ENCODE results near the gene IL17C. TPM values are rescaled to one million over a fixed set of nuclear protein-coding genes. Genes with fewer than 3 reads are reported as not detected.
A peak's percentile ranks its signal among the peaks of the same experiment; 100 is the strongest.

The IL17C gene
- total RNA-seq, 1 donor from 2014 or later = not detected

GRCh38 chr16:88617268-88618031, 20.9 kb upstream of the IL17C start:
- H3K27ac Mint-ChIP-seq (ENCODE audit: unreplicated experiment) = no peak overlapping the region
- H3K36me3 Mint-ChIP-seq (ENCODE audit: unreplicated experiment) = no peaks in the 10 kb centered on the region
- peaks cover 14% of the 10 kb centered on the region for H3K9me3 Mint-ChIP-seq (ENCODE audit: unreplicated experiment)
- peaks cover 62% of the 10 kb centered on the region for H3K4me1 Mint-ChIP-seq (ENCODE audit: low read depth, unreplicated experiment)
- DNase-seq = no peak
- peak overlapping the region; percentile 21 for H3K4me3 Mint-ChIP-seq (ENCODE audit: unreplicated experiment)
- peaks cover 10% of the 10 kb centered on the region for H3K27me3 Mint-ChIP-seq (ENCODE audit: unreplicated experiment)
- TF ChIP-seq, protein P1, sequence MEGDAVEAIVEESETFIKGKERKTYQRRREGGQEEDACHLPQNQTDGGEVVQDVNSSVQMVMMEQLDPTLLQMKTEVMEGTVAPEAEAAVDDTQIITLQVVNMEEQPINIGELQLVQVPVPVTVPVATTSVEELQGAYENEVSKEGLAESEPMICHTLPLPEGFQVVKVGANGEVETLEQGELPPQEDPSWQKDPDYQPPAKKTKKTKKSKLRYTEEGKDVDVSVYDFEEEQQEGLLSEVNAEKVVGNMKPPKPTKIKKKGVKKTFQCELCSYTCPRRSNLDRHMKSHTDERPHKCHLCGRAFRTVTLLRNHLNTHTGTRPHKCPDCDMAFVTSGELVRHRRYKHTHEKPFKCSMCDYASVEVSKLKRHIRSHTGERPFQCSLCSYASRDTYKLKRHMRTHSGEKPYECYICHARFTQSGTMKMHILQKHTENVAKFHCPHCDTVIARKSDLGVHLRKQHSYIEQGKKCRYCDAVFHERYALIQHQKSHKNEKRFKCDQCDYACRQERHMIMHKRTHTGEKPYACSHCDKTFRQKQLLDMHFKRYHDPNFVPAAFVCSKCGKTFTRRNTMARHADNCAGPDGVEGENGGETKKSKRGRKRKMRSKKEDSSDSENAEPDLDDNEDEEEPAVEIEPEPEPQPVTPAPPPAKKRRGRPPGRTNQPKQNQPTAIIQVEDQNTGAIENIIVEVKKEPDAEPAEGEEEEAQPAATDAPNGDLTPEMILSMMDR (IDR thresholded peaks at IDR 0.05; ENCODE audit: partially characterized antibody, unreplicated experiment) = no peak

GRCh38 chr16:88618182-88618955, 20.0 kb upstream of the IL17C start:
- TF ChIP-seq, protein P1 (IDR thresholded peaks at IDR 0.05; ENCODE audit: partially characterized antibody, unreplicated experiment) = no peak
- H3K4me3 Mint-ChIP-seq (ENCODE audit: unreplicated experiment) = peak overlapping the region; percentile 21
- peaks cover 14% of the 10 kb centered on the region for H3K9me3 Mint-ChIP-seq (ENCODE audit: unreplicated experiment)
- H3K27ac Mint-ChIP-seq (ENCODE audit: unreplicated experiment) = peak overlapping the region; percentile 73
- peaks cover 58% of the 10 kb centered on the region for H3K4me1 Mint-ChIP-seq (ENCODE audit: low read depth, unreplicated experiment)
- H3K27me3 Mint-ChIP-seq (ENCODE audit: unreplicated experiment) = peaks cover 10% of the 10 kb centered on the region
- DNase-seq = no peak
- no peaks in the 10 kb centered on the region for H3K36me3 Mint-ChIP-seq (ENCODE audit: unreplicated experiment)

DNA sequence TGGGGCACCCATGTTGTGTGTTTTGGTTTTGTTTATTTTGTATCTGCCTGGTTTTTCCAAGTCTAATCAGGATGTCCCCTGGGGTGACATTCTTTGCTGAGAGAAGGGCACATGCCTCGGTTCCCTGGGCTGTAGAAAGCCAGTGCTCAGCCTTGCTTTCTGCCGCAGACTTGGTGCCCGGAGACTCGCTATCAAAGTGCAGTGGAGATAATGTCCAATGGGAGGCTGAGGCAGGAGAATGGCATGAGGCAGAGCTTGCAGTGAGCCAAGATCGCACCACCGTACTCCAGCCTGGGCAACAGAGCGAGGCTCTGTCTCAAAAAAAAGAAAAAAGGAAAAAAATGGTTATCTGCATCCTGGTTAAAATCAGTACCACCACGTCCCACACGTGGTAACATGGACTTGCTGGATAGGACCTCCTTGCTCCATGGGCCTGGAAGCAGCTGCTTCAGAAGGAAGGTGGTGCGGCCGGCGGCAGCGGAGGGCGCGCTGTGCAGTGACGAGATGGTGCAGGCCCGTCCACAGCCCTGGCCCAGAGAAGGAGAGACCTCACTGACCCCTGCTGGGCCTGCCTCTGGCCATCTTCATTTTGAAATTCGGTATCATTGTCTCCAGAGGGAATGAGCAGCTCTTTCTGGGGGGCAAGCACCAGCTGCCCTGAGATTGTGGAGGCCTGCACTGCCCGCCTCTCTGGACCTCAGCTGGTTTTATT, 19.3 kb upstream of the IL17C start:
- Mint-ChIP-seq H3K9me3 (ENCODE audit: unreplicated experiment) (peaks cover 14% of the 10 kb centered on the region), H3K27me3 (ENCODE audit: unreplicated experiment) (peaks cover 10% of the 10 kb centered on the region), H3K36me3 (ENCODE audit: unreplicated experiment) (no peaks in the 10 kb centered on the region), H3K4me3 (ENCODE audit: unreplicated experiment) (peak overlapping the region; percentile 15), H3K4me1 (ENCODE audit: low read depth, unreplicated experiment) (peaks cover 50% of the 10 kb centered on the region), H3K27ac (ENCODE audit: unreplicated experiment) (peak overlapping the region; percentile 73)
- TF ChIP-seq, protein P1 (IDR thresholded peaks at IDR 0.05; ENCODE audit: partially characterized antibody, unreplicated experiment) = no peak
- no peak for DNase-seq

- Mint-ChIP-seq H3K27ac (ENCODE audit: unreplicated experiment) (no peak overlapping the region), H3K4me1 (ENCODE audit: low read depth, unreplicated experiment) (peaks cover 43% of the 10 kb centered on the region), H3K4me3 (ENCODE audit: unreplicated experiment) (no peak overlapping the region), H3K36me3 (ENCODE audit: unreplicated experiment) (no peaks in the 10 kb centered on the region), H3K9me3 (ENCODE audit: unreplicated experiment) (peaks cover 8% of the 10 kb centered on the region), H3K27me3 (ENCODE audit: unreplicated experiment) (peaks cover 3% of the 10 kb centered on the region)
- DNase-seq = no peak
- TF ChIP-seq, protein P1 (IDR thresholded peaks at IDR 0.05; ENCODE audit: partially characterized antibody, unreplicated experiment) = no peak
These were observed 18.2 kb upstream of the IL17C start for GRCh38 chr16:88619859-88620815.

Measured in glutamatergic neuron (in vitro differentiated cells).